GM23338 (cell line): ENCODE data around the gene CYSLTR2. TPM values are rescaled to one million over a fixed set of nuclear protein-coding genes. Genes with fewer than 3 reads are reported as not detected.

ENCODE experiments used
- ATAC-seq: fragments of 200-7000 bp; cut with Tn5 transposase; 3 replicates; pipeline ENCODE4 v1.9.1; 2020
- DNase-seq: peaks from one replicate; pipeline ENCODE4 v3.0.0-alpha.2; 2015; ENCODE audit warnings: low spot score
- H2AFZ ChIP-seq: fragments of 200-600 bp; sonication (generic); 2 replicates; pipeline ENCODE4 v1.8.0; 2016; ENCODE audit warnings: antibody characterized with exemption, mild to moderate bottlenecking, moderate library complexity
- H3F3A ChIP-seq: fragments of 200-600 bp; sonication (generic); replicated peaks from 2 replicates; pipeline ENCODE4 v1.8.0; 2017; ENCODE audit warnings: antibody characterized with exemption, mixed run types, low read depth
- H3K27ac ChIP-seq: fragments of 200-600 bp; sonication (generic); 2 replicates; pipeline ENCODE4 v1.6.1; 2016; ENCODE audit warnings: low read depth
- H3K27me3 ChIP-seq: fragments of 200-600 bp; sonication (generic); 2 replicates; pipeline ENCODE4 v1.8.0; 2016; ENCODE audit warnings: mild to moderate bottlenecking, mixed run types, moderate library complexity; ENCODE audit not compliant: insufficient read depth
- H3K36me3 ChIP-seq: fragments of 200-600 bp; sonication (generic); 2 replicates; pipeline ENCODE4 v1.8.0; 2016; ENCODE audit warnings: mild to moderate bottlenecking; ENCODE audit not compliant: insufficient read depth
- H3K4me1 ChIP-seq: fragments of 200-600 bp; sonication (generic); 2 replicates; pipeline ENCODE4 v1.8.0; 2016; ENCODE audit warnings: mild to moderate bottlenecking, moderate library complexity; ENCODE audit not compliant: insufficient read depth
- H3K4me2 ChIP-seq: fragments of 200-600 bp; sonication (generic); 2 replicates; pipeline ENCODE4 v1.7.1; 2017; ENCODE audit warnings: mixed run types
- H3K4me3 ChIP-seq: fragments of 200-600 bp; sonication (generic); 2 replicates; pipeline ENCODE4 v1.6.1; 2016; ENCODE audit warnings: mixed run types
- H3K79me2 ChIP-seq: fragments of 200-600 bp; sonication (generic); replicated peaks from 2 replicates; pipeline ENCODE4 v1.8.0; 2017; ENCODE audit warnings: mild to moderate bottlenecking; ENCODE audit not compliant: insufficient read depth
- H3K9me2 ChIP-seq: fragments of 200-600 bp; sonication (generic); 2 replicates; pipeline ENCODE4 v1.8.0; 2017; ENCODE audit not compliant: insufficient read depth
- H4K20me1 ChIP-seq: fragments of 200-600 bp; sonication (generic); replicated peaks from 2 replicates; pipeline ENCODE4 v1.8.0; 2017; ENCODE audit warnings: mild to moderate bottlenecking; ENCODE audit not compliant: insufficient read depth
- H3K27ac Mint-ChIP-seq: 2 replicates; pipeline ENCODE4 v1.8.0; 2020; ENCODE audit warnings: inconsistent platforms, mild to moderate bottlenecking, moderate library complexity, mixed read lengths
- H3K27me3 Mint-ChIP-seq: 3 replicates; pipeline ENCODE4 v1.8.0; 2022; ENCODE audit warnings: low read depth, mild to moderate bottlenecking, moderate library complexity, mixed read lengths, inconsistent platforms; ENCODE audit not compliant: insufficient read depth, poor library complexity
- H3K36me3 Mint-ChIP-seq: 3 replicates; pipeline ENCODE4 v1.8.0; 2021; ENCODE audit warnings: low read depth, mild to moderate bottlenecking, inconsistent platforms, moderate library complexity, mixed read lengths
- H3K4me1 Mint-ChIP-seq: 3 replicates; pipeline ENCODE4 v1.8.0; 2020; ENCODE audit warnings: mild to moderate bottlenecking, inconsistent platforms, mixed read lengths
- H3K4me3 Mint-ChIP-seq: 3 replicates; pipeline ENCODE4 v1.8.0; 2021; ENCODE audit warnings: moderate library complexity, mild to moderate bottlenecking, inconsistent platforms, mixed read lengths
- H3K9me3 Mint-ChIP-seq: 3 replicates; pipeline ENCODE4 v1.8.0; 2020; ENCODE audit warnings: moderate library complexity, mild to moderate bottlenecking, inconsistent platforms, mixed read lengths
- ETS1 ChIP-seq: IDR thresholded peaks from 2 replicates; pipeline ENCODE4 v1.6.1; 2016; ENCODE audit warnings: antibody characterized with exemption
- EZH2 ChIP-seq: fragments of 200-600 bp; sonication (generic); IDR thresholded peaks from one replicate; pipeline ENCODE4 v1.8.0; 2017; ENCODE audit warnings: antibody characterized with exemption, mild to moderate bottlenecking, low read depth; ENCODE audit not compliant: unreplicated experiment
- EZH2phosphoT487 ChIP-seq: fragments of 200-600 bp; sonication (generic); IDR thresholded peaks from one replicate; pipeline ENCODE4 v1.8.1; 2018; ENCODE audit warnings: antibody characterized with exemption; ENCODE audit not compliant: unreplicated experiment
- JUNB ChIP-seq: IDR thresholded peaks from one replicate; pipeline ENCODE4 v1.6.1; 2016; ENCODE audit warnings: antibody characterized with exemption; ENCODE audit not compliant: unreplicated experiment
- NANOG ChIP-seq: IDR thresholded peaks from 2 replicates; pipeline ENCODE4 v1.6.1; 2016; ENCODE audit warnings: antibody characterized with exemption, borderline replicate concordance
- REST ChIP-seq: IDR thresholded peaks from one replicate; pipeline ENCODE4 v1.6.1; 2018; ENCODE audit warnings: antibody characterized with exemption; ENCODE audit not compliant: unreplicated experiment
- STAT1 ChIP-seq: IDR thresholded peaks from one replicate; pipeline ENCODE4 v1.6.1; 2016; ENCODE audit warnings: antibody characterized with exemption; ENCODE audit not compliant: unreplicated experiment
- ZNF114 ChIP-seq: fragments of 250-450 bp; sonication (Bioruptor Pico); IDR thresholded peaks from 2 replicates; pipeline ENCODE4 v1.5.0; 2020; ENCODE audit warnings: mild to moderate bottlenecking, moderate library complexity
- ZNF331 ChIP-seq: fragments of 250-450 bp; sonication (Bioruptor Pico); IDR thresholded peaks from 2 replicates; pipeline ENCODE4 v1.5.0; 2020; ENCODE audit warnings: low read depth, mild to moderate bottlenecking, moderate library complexity
- polyA plus RNA-seq: library from polyadenylated mRNA; unstranded; fragments of >200 nt; fragmentation: Nextera tagmentation; extraction: Ambion mirVana; gene quantifications from 2 replicates; pipeline ENCODE4 v1.2.1, GENCODE V29; 2016
- total RNA-seq: library from RNA; depleted of rRNA; stranded (reverse); fragments of >200 nt; shearing (Covaris generic); gene quantifications from 2 replicates; pipeline ENCODE4 v1.2.3, GENCODE V29; 2014
- TF ChIP-seq, protein P1 (sequence below), 2 experiments: fragments of 200-600 bp in 1 of 2; sonication (generic) in 1 of 2; conservative IDR thresholded peaks; 2 replicates each; pipeline versions ENCODE4 v1.5.1 to v1.6.1; 2016 to 2017; ENCODE audit warnings: antibody characterized with exemption in 2 of 2, low read depth in 2 of 2, mild to moderate bottlenecking in 2 of 2, moderate library complexity in 1 of 2
- TF ChIP-seq, protein P2 (sequence below): fragments of 250-450 bp; sonication (Bioruptor Pico); IDR thresholded peaks from 2 replicates; pipeline ENCODE4 v1.5.0; 2020; ENCODE audit warnings: mild to moderate bottlenecking, moderate library complexity

The CYSLTR2 gene
- total and polyA plus RNA-seq, 2 experiments from 2014 or later: not detected

GRCh38 chr13:48625413-48626076 lies 28.2 kb upstream of the CYSLTR2 start (continued):
- TF ChIP-seq ETS1 (no peak), REST (no peak), STAT1 (no peak), EZH2phosphoT487 (no peak), ZNF331 (CRISPR knock-in tag) (no peak), JUNB (no peak), NANOG (no peak)
- TF ChIP-seq, protein P1, sequence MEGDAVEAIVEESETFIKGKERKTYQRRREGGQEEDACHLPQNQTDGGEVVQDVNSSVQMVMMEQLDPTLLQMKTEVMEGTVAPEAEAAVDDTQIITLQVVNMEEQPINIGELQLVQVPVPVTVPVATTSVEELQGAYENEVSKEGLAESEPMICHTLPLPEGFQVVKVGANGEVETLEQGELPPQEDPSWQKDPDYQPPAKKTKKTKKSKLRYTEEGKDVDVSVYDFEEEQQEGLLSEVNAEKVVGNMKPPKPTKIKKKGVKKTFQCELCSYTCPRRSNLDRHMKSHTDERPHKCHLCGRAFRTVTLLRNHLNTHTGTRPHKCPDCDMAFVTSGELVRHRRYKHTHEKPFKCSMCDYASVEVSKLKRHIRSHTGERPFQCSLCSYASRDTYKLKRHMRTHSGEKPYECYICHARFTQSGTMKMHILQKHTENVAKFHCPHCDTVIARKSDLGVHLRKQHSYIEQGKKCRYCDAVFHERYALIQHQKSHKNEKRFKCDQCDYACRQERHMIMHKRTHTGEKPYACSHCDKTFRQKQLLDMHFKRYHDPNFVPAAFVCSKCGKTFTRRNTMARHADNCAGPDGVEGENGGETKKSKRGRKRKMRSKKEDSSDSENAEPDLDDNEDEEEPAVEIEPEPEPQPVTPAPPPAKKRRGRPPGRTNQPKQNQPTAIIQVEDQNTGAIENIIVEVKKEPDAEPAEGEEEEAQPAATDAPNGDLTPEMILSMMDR (conservative IDR thresholded peaks at IDR 0.05; ENCODE audit: low read depth in 2 of 2): no peak

DNA sequence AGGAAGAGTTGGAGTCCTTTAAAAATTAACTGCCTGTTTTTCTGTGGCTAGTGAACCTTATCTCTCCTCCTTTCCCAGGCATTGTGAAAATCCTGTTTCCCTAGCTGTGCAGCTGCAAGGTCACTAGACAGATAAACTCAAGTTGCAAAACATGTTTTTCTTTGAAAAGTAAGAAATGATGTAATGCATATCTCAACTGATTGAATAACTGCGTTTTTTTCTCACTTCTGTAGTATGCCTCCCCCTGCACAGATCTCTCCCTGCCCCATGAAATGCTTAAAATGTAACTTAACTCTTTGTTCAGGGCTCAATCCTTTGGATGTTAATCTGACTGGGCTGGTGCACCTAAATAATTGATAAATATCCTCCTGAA lies 27.7 kb upstream of the CYSLTR2 start:
- Histone ChIP-seq H3K36me3 (no peaks in the 10 kb centered on the region), H4K20me1 (no peaks in the 10 kb centered on the region), H3K27me3 (no peaks in the 10 kb centered on the region), H3K4me2 (no peak overlapping the region), H3K79me2 (no peaks in the 10 kb centered on the region), H3K27ac (no peak overlapping the region), H3K4me1 (no peaks in the 10 kb centered on the region), H3F3A (no peaks in the 10 kb centered on the region), H3K9me2 (peaks cover 11% of the 10 kb centered on the region), H2AFZ (0 out of 2 replicates have a peak overlapping the region, but pooled peaks have one; percentile 38), H3K4me3 (no peak overlapping the region)
- peaks cover 1% of the 10 kb centered on the region for H3K27me3 Mint-ChIP-seq
- peaks cover 3% of the 10 kb centered on the region; the same call in 2 of the 3 replicates for H3K36me3 Mint-ChIP-seq
- no peak overlapping the region for H3K27ac Mint-ChIP-seq
- no peaks in the 10 kb centered on the region; the same call in 2 of the 3 replicates for H3K4me1 Mint-ChIP-seq
- DNase-seq (no peak), ATAC-seq (no peak)
- no peak overlapping the region for H3K4me3 Mint-ChIP-seq
- peaks cover 8% of the 10 kb centered on the region for H3K9me3 Mint-ChIP-seq
- no peak for TF ChIP-seq EZH2phosphoT487
- no peak for TF ChIP-seq ZNF331 (CRISPR knock-in tag)
- TF ChIP-seq NANOG: no peak
- no peak for TF ChIP-seq STAT1
- no peak for TF ChIP-seq JUNB
- TF ChIP-seq ZNF114 (CRISPR knock-in tag): no peak
- TF ChIP-seq, protein P2, sequence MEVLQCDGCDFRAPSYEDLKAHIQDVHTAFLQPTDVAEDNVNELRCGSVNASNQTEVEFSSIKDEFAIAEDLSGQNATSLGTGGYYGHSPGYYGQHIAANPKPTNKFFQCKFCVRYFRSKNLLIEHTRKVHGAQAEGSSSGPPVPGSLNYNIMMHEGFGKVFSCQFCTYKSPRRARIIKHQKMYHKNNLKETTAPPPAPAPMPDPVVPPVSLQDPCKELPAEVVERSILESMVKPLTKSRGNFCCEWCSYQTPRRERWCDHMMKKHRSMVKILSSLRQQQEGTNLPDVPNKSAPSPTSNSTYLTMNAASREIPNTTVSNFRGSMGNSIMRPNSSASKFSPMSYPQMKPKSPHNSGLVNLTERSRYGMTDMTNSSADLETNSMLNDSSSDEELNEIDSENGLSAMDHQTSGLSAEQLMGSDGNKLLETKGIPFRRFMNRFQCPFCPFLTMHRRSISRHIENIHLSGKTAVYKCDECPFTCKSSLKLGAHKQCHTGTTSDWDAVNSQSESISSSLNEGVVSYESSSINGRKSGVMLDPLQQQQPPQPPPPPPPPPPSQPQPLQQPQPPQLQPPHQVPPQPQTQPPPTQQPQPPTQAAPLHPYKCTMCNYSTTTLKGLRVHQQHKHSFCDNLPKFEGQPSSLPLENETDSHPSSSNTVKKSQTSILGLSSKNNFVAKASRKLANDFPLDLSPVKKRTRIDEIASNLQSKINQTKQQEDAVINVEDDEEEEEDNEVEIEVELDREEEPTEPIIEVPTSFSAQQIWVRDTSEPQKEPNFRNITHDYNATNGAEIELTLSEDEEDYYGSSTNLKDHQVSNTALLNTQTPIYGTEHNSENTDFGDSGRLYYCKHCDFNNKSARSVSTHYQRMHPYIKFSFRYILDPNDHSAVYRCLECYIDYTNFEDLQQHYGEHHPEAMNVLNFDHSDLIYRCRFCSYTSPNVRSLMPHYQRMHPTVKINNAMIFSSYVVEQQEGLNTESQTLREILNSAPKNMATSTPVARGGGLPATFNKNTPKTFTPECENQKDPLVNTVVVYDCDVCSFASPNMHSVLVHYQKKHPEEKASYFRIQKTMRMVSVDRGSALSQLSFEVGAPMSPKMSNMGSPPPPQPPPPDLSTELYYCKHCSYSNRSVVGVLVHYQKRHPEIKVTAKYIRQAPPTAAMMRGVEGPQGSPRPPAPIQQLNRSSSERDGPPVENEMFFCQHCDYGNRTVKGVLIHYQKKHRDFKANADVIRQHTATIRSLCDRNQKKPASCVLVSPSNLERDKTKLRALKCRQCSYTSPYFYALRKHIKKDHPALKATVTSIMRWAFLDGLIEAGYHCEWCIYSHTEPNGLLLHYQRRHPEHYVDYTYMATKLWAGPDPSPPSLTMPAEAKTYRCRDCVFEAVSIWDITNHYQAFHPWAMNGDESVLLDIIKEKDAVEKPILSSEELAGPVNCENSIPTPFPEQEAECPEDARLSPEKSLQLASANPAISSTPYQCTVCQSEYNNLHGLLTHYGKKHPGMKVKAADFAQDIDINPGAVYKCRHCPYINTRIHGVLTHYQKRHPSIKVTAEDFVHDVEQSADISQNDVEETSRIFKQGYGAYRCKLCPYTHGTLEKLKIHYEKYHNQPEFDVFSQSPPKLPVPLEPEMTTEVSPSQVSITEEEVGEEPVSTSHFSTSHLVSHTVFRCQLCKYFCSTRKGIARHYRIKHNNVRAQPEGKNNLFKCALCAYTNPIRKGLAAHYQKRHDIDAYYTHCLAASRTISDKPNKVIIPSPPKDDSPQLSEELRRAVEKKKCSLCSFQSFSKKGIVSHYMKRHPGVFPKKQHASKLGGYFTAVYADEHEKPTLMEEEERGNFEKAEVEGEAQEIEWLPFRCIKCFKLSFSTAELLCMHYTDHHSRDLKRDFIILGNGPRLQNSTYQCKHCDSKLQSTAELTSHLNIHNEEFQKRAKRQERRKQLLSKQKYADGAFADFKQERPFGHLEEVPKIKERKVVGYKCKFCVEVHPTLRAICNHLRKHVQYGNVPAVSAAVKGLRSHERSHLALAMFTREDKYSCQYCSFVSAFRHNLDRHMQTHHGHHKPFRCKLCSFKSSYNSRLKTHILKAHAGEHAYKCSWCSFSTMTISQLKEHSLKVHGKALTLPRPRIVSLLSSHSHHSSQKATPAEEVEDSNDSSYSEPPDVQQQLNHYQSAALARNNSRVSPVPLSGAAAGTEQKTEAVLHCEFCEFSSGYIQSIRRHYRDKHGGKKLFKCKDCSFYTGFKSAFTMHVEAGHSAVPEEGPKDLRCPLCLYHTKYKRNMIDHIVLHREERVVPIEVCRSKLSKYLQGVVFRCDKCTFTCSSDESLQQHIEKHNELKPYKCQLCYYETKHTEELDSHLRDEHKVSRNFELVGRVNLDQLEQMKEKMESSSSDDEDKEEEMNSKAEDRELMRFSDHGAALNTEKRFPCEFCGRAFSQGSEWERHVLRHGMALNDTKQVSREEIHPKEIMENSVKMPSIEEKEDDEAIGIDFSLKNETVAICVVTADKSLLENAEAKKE (CRISPR knock-in tag): no peak
- no peak for TF ChIP-seq EZH2
